ENCODE measurements around the gene MEIS2. TPM values are rescaled to one million over a fixed set of nuclear protein-coding genes. Genes with fewer than 3 reads are reported as not detected.

Gene MEIS2
- total RNA-seq, 1 donor from 2014 or later: 13.0 TPM

GRCh38 chr15:37099319-37100108, 835 bp downstream of the MEIS2 start:
- H3K36me3 Mint-ChIP-seq (ENCODE audit: low read depth, unreplicated experiment): no peaks in the 10 kb centered on the region
- TF ChIP-seq, protein P1, sequence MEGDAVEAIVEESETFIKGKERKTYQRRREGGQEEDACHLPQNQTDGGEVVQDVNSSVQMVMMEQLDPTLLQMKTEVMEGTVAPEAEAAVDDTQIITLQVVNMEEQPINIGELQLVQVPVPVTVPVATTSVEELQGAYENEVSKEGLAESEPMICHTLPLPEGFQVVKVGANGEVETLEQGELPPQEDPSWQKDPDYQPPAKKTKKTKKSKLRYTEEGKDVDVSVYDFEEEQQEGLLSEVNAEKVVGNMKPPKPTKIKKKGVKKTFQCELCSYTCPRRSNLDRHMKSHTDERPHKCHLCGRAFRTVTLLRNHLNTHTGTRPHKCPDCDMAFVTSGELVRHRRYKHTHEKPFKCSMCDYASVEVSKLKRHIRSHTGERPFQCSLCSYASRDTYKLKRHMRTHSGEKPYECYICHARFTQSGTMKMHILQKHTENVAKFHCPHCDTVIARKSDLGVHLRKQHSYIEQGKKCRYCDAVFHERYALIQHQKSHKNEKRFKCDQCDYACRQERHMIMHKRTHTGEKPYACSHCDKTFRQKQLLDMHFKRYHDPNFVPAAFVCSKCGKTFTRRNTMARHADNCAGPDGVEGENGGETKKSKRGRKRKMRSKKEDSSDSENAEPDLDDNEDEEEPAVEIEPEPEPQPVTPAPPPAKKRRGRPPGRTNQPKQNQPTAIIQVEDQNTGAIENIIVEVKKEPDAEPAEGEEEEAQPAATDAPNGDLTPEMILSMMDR (IDR thresholded peaks at IDR 0.05; ENCODE audit: unreplicated experiment): no peak
- H3K27ac Mint-ChIP-seq (ENCODE audit: unreplicated experiment): peak overlapping the region; percentile 31
- peaks cover 40% of the 10 kb centered on the region for H3K27me3 Mint-ChIP-seq (ENCODE audit: unreplicated experiment)
- peaks cover 43% of the 10 kb centered on the region for H3K4me1 Mint-ChIP-seq (ENCODE audit: unreplicated experiment)
- no peak for DNase-seq (ENCODE audit: low spot score)
- no peaks in the 10 kb centered on the region for H3K9me3 Mint-ChIP-seq (ENCODE audit: unreplicated experiment)
- peak overlapping the region; percentile 98 for H3K4me3 Mint-ChIP-seq (ENCODE audit: unreplicated experiment)

DNA sequence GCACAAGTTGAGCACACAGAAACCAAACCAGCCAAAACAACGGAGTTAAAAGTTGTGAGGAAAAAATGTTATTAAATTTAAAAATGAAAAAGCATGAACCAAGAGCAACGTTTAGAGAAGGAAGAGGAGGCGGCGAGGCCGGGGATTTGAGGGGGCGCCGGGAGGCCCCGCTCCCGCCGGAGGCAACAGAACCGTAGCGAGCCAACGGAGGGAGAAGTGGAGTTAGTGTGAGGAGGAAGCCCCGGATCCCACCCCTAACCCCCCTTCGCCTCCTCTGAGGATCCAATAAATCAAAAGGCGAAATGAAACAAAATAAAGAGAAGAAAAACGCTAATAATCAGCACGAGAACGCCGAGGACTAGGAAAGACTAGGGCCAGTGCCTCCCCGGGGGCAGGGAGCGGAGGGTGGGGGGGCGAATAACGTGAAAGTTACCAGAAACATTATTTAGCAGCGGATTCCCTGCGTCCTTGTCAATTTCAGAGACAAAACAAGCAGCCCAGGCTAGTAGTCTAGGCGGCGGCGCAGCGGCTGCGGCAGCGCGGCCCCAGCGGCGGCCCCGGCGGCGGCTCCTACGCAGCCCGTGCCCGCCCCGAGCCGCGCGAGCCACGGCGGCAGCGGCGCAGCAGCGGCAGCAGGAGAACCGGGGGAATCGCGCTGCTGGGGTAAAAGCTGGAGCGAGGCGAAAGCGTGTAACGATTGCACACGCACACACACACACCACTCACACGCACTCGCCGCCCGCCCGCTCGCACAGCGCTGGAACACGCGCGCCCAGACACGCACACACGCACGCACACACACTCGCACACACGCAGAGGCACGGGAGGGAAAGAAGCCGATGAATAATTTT, 1.7 kb downstream of the MEIS2 start:
- H3K27ac Mint-ChIP-seq (ENCODE audit: unreplicated experiment): no peak overlapping the region
- TF ChIP-seq, protein P1 (IDR thresholded peaks at IDR 0.05; ENCODE audit: unreplicated experiment): no peak
- no peaks in the 10 kb centered on the region for H3K9me3 Mint-ChIP-seq (ENCODE audit: unreplicated experiment)
- peak; percentile 62 for DNase-seq (ENCODE audit: low spot score)
- H3K36me3 Mint-ChIP-seq (ENCODE audit: low read depth, unreplicated experiment): no peaks in the 10 kb centered on the region
- H3K27me3 Mint-ChIP-seq (ENCODE audit: unreplicated experiment): peaks cover 40% of the 10 kb centered on the region
- H3K4me3 Mint-ChIP-seq (ENCODE audit: unreplicated experiment): peak overlapping the region; percentile 98
- H3K4me1 Mint-ChIP-seq (ENCODE audit: unreplicated experiment): peaks cover 50% of the 10 kb centered on the region

- Mint-ChIP-seq H3K4me3 (ENCODE audit: unreplicated experiment) (peak overlapping the region; percentile 90), H3K36me3 (ENCODE audit: low read depth, unreplicated experiment) (no peaks in the 10 kb centered on the region), H3K27ac (ENCODE audit: unreplicated experiment) (no peak overlapping the region), H3K9me3 (ENCODE audit: unreplicated experiment) (no peaks in the 10 kb centered on the region), H3K4me1 (ENCODE audit: unreplicated experiment) (peaks cover 53% of the 10 kb centered on the region), H3K27me3 (ENCODE audit: unreplicated experiment) (peaks cover 44% of the 10 kb centered on the region)
- TF ChIP-seq, protein P1 (IDR thresholded peaks at IDR 0.05; ENCODE audit: unreplicated experiment): no peak
- peak; percentile 17 for DNase-seq (ENCODE audit: low spot score)
Measured at GRCh38 chr15:37097144-37097919, 3.0 kb downstream of the MEIS2 start.

DNA sequence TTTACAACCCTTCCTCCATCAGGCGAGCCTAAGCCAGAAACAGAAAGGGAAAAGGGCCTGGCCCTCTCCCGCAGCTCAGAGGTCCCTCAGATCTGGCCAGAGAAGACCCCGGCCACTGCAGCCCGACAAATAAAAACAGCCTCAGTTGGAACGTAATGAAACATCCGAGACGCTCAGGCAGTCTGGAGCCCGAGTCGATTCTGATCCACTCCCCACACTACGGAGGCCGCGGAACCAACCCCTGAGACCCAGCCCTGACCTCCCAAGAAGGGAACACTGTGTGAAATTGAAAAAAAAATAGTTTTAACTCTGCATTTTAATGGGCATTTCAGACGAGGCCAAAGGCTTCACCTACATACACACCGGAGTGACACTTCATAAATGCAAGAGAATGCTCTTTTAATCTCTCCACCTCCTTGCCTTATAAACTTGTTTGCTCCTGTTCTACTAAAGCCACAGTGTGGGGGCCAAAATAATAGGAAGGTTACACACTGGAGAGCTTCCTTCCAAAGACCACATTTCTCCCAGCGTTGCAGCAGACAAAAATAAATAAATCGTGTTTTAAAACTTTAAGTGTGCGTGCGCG, 3.7 kb downstream of the MEIS2 start:
- no peak overlapping the region for H3K27ac Mint-ChIP-seq (ENCODE audit: unreplicated experiment)
- peaks cover 44% of the 10 kb centered on the region for H3K27me3 Mint-ChIP-seq (ENCODE audit: unreplicated experiment)
- peaks cover 53% of the 10 kb centered on the region for H3K4me1 Mint-ChIP-seq (ENCODE audit: unreplicated experiment)
- no peaks in the 10 kb centered on the region for H3K36me3 Mint-ChIP-seq (ENCODE audit: low read depth, unreplicated experiment)
- DNase-seq (ENCODE audit: low spot score): peak; percentile 17
- TF ChIP-seq, protein P1 (IDR thresholded peaks at IDR 0.05; ENCODE audit: unreplicated experiment): no peak
- H3K9me3 Mint-ChIP-seq (ENCODE audit: unreplicated experiment): no peaks in the 10 kb centered on the region
- H3K4me3 Mint-ChIP-seq (ENCODE audit: unreplicated experiment): peak overlapping the region; percentile 90
